ENCODE results near the gene MYH3. TPM values are rescaled to one million over a fixed set of nuclear protein-coding genes. Genes with fewer than 3 reads are reported as not detected.

Gene MYH3
- total RNA-seq, 1 experiment from 2014 or later, result 1.6 TPM

DNA sequence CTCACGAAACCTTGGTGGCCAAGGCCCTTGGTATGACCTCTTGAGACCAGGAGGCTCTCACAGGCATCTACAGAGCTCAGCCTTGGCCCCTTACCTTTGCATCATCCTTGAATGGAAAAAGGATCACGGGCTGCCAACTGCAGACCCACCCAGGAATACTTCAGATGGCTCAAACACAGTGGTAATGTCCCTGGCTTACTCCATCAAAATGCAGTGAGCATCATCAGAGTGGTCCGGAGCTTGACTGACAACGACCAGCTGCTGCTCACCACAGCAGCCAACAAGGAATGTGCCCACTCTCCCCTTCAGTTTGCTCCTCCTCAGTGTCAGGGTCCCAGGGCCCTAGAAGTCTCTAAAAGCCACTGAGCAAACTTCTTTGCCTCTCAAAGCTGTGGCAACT is 17.6 kb upstream of the MYH3 start:
- TF ChIP-seq, protein P1, sequence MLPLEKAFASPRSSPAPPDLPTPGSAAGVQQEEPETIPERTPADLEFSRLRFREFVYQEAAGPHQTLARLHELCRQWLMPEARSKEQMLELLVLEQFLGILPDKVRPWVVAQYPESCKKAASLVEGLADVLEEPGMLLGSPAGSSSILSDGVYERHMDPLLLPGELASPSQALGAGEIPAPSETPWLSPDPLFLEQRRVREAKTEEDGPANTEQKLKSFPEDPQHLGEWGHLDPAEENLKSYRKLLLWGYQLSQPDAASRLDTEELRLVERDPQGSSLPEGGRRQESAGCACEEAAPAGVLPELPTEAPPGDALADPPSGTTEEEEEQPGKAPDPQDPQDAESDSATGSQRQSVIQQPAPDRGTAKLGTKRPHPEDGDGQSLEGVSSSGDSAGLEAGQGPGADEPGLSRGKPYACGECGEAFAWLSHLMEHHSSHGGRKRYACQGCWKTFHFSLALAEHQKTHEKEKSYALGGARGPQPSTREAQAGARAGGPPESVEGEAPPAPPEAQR (CRISPR knock-in tag; IDR thresholded peaks at IDR 0.05), result no peak
- TF ChIP-seq, protein P2, sequence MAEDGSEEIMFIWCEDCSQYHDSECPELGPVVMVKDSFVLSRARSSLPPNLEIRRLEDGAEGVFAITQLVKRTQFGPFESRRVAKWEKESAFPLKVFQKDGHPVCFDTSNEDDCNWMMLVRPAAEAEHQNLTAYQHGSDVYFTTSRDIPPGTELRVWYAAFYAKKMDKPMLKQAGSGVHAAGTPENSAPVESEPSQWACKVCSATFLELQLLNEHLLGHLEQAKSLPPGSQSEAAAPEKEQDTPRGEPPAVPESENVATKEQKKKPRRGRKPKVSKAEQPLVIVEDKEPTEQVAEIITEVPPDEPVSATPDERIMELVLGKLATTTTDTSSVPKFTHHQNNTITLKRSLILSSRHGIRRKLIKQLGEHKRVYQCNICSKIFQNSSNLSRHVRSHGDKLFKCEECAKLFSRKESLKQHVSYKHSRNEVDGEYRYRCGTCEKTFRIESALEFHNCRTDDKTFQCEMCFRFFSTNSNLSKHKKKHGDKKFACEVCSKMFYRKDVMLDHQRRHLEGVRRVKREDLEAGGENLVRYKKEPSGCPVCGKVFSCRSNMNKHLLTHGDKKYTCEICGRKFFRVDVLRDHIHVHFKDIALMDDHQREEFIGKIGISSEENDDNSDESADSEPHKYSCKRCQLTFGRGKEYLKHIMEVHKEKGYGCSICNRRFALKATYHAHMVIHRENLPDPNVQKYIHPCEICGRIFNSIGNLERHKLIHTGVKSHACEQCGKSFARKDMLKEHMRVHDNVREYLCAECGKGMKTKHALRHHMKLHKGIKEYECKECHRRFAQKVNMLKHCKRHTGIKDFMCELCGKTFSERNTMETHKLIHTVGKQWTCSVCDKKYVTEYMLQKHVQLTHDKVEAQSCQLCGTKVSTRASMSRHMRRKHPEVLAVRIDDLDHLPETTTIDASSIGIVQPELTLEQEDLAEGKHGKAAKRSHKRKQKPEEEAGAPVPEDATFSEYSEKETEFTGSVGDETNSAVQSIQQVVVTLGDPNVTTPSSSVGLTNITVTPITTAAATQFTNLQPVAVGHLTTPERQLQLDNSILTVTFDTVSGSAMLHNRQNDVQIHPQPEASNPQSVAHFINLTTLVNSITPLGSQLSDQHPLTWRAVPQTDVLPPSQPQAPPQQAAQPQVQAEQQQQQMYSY (CRISPR knock-in tag; IDR thresholded peaks at IDR 0.05), result no peak
- TF ChIP-seq ZNF121 (CRISPR knock-in tag; IDR thresholded peaks at IDR 0.05), result no peak
- TF ChIP-seq, protein P3, sequence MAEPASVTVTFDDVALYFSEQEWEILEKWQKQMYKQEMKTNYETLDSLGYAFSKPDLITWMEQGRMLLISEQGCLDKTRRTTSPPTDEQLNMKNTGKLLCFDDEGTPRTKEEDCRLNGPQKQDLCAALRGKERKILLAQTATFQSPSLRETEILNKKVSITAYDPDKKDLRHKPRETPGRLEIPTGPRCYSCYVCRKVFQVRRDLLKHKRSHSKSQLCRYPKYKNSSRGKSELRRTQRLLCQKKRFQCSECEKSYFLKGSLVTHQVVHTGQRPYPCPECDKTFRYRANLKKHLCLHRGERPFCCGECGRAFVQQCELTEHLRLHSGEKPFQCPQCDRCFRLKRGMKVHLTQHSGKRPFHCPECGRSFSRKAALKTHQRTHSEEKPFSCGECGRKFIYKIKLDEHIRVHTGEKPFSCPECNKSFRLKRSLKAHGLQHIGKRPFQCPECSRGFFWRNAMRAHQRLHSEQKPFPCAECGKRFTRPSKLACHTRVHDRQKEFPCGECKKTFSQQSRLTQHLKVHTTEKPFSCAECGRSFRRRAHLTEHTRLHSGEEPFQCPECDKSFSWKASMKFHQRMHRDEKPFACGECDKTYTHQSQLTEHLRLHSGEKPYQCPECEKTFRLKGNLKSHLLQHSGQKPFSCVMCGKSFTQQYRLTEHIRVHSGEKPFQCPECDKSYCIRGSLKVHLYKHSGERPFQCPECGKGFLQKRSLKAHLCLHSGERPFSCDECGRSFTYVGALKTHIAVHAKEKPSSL (CRISPR knock-in tag; conservative IDR thresholded peaks at IDR 0.05), result no peak
- TF ChIP-seq RELA (CRISPR knock-in tag; IDR thresholded peaks at IDR 0.05; ENCODE audit: borderline replicate concordance), result no peak
- no peak for TF ChIP-seq TP53 (CRISPR knock-in tag; IDR thresholded peaks at IDR 0.05)
- no peak for TF ChIP-seq SOX15 (CRISPR knock-in tag; IDR thresholded peaks at IDR 0.05)
- no peak for TF ChIP-seq ZNF138 (CRISPR knock-in tag; conservative IDR thresholded peaks at IDR 0.05)
- TF ChIP-seq ETV6 (CRISPR knock-in tag; IDR thresholded peaks at IDR 0.05), result no peak
- TF ChIP-seq, protein P4, sequence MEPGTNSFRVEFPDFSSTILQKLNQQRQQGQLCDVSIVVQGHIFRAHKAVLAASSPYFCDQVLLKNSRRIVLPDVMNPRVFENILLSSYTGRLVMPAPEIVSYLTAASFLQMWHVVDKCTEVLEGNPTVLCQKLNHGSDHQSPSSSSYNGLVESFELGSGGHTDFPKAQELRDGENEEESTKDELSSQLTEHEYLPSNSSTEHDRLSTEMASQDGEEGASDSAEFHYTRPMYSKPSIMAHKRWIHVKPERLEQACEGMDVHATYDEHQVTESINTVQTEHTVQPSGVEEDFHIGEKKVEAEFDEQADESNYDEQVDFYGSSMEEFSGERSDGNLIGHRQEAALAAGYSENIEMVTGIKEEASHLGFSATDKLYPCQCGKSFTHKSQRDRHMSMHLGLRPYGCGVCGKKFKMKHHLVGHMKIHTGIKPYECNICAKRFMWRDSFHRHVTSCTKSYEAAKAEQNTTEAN (CRISPR knock-in tag; IDR thresholded peaks at IDR 0.05), result no peak
- TF ChIP-seq, protein P5, sequence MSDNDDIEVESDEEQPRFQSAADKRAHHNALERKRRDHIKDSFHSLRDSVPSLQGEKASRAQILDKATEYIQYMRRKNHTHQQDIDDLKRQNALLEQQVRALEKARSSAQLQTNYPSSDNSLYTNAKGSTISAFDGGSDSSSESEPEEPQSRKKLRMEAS (CRISPR knock-in tag; IDR thresholded peaks at IDR 0.05), result no peak
- TF ChIP-seq, protein P6, sequence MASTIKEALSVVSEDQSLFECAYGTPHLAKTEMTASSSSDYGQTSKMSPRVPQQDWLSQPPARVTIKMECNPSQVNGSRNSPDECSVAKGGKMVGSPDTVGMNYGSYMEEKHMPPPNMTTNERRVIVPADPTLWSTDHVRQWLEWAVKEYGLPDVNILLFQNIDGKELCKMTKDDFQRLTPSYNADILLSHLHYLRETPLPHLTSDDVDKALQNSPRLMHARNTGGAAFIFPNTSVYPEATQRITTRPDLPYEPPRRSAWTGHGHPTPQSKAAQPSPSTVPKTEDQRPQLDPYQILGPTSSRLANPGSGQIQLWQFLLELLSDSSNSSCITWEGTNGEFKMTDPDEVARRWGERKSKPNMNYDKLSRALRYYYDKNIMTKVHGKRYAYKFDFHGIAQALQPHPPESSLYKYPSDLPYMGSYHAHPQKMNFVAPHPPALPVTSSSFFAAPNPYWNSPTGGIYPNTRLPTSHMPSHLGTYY (CRISPR knock-in tag; IDR thresholded peaks at IDR 0.05), result no peak
- TF ChIP-seq NR2C2 (CRISPR knock-in tag; IDR thresholded peaks at IDR 0.05), result no peak
- TF ChIP-seq ZNF416 (CRISPR knock-in tag; IDR thresholded peaks at IDR 0.05), result no peak
- H3K36me3 Mint-ChIP-seq, result peaks cover 30% of the 10 kb centered on the region
- ATAC-seq (no peak), DNase-seq (ENCODE audit: low spot score) (no peak)
- no peaks in the 10 kb centered on the region for H3K27me3 Mint-ChIP-seq (ENCODE audit: low read depth)
- H3K27ac Mint-ChIP-seq, result no peak overlapping the region
- CTCF ChIA-PET, result interaction anchor here (0.9 to 2.2 kb wide), 6 partner anchors 9 to 46 kb away, joined by 3 to 7 read pairs (median 4); no protein-coding TSS in a partner anchor
- no peak overlapping the region for H3K4me3 Mint-ChIP-seq
- no peaks in the 10 kb centered on the region for H3K9me3 Mint-ChIP-seq
- POLR2A ChIA-PET, result no interaction called here
- H3K4me1 Mint-ChIP-seq, result no peaks in the 10 kb centered on the region

DNA sequence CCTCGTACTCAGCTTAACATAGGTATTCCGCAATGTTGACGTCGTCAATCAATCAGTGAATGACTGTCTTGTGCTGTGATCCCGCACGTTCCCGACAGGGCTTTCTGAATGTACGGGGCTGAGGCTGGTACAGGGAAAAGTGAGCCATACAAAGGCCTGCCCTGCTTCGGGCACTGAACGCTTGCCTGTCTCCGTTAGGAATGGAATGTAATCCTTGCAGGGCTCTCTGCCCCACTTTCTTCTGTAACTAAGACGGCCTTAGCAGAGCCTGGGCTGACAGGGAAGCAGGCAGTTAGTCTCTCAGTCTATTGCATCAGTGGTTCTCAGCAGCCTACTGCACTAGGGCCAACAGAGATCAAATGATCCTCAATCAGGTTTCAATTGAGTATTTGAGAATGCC is 16.2 kb upstream of the MYH3 start:
- H3K27ac Mint-ChIP-seq, result no peak overlapping the region
- no peaks in the 10 kb centered on the region for H3K9me3 Mint-ChIP-seq
- H3K4me1 Mint-ChIP-seq, result no peaks in the 10 kb centered on the region
- ChIA-PET CTCF (interaction anchor here (1.3 to 1.6 kb wide), 2 partner anchors 38 to 44 kb away, joined by 3 read pairs; no protein-coding TSS in a partner anchor), POLR2A (no interaction called here)
- ATAC-seq (no peak), DNase-seq (ENCODE audit: low spot score) (no peak)
- H3K36me3 Mint-ChIP-seq, result peaks cover 20% of the 10 kb centered on the region
- no peaks in the 10 kb centered on the region for H3K27me3 Mint-ChIP-seq (ENCODE audit: low read depth)
- H3K4me3 Mint-ChIP-seq, result no peak overlapping the region
- TF ChIP-seq RELA (CRISPR knock-in tag; IDR thresholded peaks at IDR 0.05; ENCODE audit: borderline replicate concordance), result no peak
- TF ChIP-seq, protein P7, sequence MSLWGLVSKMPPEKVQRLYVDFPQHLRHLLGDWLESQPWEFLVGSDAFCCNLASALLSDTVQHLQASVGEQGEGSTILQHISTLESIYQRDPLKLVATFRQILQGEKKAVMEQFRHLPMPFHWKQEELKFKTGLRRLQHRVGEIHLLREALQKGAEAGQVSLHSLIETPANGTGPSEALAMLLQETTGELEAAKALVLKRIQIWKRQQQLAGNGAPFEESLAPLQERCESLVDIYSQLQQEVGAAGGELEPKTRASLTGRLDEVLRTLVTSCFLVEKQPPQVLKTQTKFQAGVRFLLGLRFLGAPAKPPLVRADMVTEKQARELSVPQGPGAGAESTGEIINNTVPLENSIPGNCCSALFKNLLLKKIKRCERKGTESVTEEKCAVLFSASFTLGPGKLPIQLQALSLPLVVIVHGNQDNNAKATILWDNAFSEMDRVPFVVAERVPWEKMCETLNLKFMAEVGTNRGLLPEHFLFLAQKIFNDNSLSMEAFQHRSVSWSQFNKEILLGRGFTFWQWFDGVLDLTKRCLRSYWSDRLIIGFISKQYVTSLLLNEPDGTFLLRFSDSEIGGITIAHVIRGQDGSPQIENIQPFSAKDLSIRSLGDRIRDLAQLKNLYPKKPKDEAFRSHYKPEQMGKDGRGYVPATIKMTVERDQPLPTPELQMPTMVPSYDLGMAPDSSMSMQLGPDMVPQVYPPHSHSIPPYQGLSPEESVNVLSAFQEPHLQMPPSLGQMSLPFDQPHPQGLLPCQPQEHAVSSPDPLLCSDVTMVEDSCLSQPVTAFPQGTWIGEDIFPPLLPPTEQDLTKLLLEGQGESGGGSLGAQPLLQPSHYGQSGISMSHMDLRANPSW (CRISPR knock-in tag; conservative IDR thresholded peaks at IDR 0.05; ENCODE audit: low read depth), result no peak
- TF ChIP-seq, protein P8, sequence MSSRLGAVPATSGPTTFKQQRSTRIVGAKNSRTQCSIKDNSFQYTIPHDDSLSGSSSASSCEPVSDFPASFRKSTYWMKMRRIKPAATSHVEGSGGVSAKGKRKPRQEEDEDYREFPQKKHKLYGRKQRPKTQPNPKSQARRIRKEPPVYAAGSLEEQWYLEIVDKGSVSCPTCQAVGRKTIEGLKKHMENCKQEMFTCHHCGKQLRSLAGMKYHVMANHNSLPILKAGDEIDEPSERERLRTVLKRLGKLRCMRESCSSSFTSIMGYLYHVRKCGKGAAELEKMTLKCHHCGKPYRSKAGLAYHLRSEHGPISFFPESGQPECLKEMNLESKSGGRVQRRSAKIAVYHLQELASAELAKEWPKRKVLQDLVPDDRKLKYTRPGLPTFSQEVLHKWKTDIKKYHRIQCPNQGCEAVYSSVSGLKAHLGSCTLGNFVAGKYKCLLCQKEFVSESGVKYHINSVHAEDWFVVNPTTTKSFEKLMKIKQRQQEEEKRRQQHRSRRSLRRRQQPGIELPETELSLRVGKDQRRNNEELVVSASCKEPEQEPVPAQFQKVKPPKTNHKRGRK (CRISPR knock-in tag; IDR thresholded peaks at IDR 0.05; ENCODE audit: borderline replicate concordance), result no peak
- TF ChIP-seq ZNF263 (CRISPR knock-in tag; IDR thresholded peaks at IDR 0.05; ENCODE audit: low read depth), result no peak
- TF ChIP-seq NFYB (CRISPR knock-in tag; conservative IDR thresholded peaks at IDR 0.05; ENCODE audit: low read depth), result no peak
- TF ChIP-seq JAZF1 (CRISPR knock-in tag; IDR thresholded peaks at IDR 0.05), result no peak
- no peak for TF ChIP-seq GTF2I (CRISPR knock-in tag; conservative IDR thresholded peaks at IDR 0.05)

Data from WTC11 (cell line).